CD4-positive, alpha-beta T cell treated with Interleukin-4 for 1 hour (primary cell): ENCODE measurements around the gene OR6C4.
"Not testable (repeated sequence)": the region's sequence is repeated elsewhere in the genome, so short reads cannot be mapped to it uniquely, and the experiment has no call there.

Source experiments
- DNase-seq, 2 donors: peaks; one replicate each; pipeline ENCODE4 v3.0.0-alpha.2; 2020 to 2022

OR6C4 gene

GRCh38 chr12:55549302-55549701 is at the start of gene OR6C4:
OR6C4 (plus strand) TSS chr12:55549602; CDS start chr12:55551227, 1,625 bp downstream.
- DNase-seq: no peak

DNA sequence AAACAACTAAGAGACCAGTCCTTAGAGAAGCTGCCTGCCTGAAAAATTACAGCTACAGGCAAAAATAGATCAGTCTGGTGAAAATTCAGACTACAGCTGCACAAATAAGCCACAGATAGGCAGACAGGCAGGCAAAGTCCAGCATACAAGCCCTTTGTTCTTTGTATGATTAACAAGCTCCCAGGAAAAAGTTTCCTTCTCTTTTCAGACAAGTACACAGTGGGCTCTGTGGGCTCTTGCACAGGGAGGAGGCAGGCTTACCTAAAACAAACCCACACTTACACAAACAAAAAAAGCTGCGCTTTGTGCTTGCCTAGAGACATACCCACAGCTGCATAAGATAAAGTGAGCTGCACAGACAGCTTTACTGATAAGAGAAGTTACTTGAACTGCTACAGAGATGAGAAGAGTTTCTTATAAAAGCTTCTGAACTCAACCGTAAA is 49.6 kb upstream of the OR6C4 start:
- DNase-seq: no peak

GRCh38 chr12:55501601-55502000 is 47.8 kb upstream of the OR6C4 start:
- no peak for DNase-seq

- no peak for DNase-seq
Measured at GRCh38 chr12:55515696-55516095, 33.7 kb upstream of the OR6C4 start.

DNA sequence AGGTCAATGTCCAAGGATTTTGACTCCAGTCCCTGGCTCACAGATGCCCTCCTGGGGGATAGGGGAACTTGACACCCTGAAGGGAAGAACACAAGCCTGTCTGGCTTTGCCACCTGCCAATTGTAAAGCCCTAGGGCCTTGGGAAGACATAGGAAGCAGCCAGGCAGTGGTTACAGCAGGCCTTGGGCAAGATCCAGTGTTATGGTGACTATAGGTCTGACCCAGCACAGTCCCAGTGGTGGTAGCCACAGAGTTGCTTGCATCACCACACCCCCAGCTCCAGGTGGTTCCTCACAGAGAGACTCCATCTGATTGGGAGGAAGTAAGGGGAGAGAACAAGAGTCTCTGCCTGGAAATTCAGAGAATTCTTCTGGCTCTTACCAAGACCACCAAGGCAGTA is 33.0 kb upstream of the OR6C4 start:
- no peak for DNase-seq

- not testable (repeated sequence) for DNase-seq
Measured at GRCh38 chr12:55548235-55548634, 1.2 kb upstream of the OR6C4 start.

DNA sequence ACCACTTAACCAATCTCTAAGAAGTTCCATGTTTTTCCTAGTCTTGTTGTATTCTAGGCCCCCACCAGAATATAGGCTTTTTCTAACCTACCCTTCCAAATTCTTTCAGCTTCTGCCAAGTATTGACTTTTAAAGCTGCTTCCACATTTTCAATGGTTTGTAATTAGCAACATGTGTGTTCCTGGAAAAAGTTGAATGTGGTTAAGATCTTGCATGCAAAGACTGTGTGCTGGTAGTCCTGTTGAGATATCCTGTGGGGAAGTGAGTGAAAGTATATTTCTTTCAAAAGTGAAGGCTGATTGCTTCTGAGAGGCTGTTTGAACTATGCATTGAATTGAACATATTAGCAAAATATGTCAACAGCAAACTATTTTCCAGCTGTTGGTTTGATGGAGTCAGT is 646 bp upstream of the OR6C4 start:
- DNase-seq: no peak

DNA sequence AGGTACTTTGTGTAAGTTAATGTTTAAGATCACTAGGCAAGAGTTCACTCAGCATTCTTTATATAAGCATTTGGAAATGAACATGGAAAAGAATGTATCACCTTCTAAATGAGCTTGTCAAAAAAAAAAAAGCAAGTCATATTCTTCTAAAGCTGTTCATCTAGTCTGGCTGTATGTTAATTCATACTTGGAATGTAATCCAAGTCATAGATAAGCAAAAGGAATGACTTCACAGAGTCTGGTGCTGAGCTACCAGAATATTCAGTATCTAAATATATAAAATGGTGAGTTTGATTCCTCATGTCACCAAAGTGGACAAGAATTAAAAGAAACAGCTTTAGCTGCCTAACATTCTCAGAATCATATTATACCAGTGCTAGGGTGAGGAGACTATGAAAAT is 4.9 kb downstream of the OR6C4 start:
- no peak for DNase-seq

DNA sequence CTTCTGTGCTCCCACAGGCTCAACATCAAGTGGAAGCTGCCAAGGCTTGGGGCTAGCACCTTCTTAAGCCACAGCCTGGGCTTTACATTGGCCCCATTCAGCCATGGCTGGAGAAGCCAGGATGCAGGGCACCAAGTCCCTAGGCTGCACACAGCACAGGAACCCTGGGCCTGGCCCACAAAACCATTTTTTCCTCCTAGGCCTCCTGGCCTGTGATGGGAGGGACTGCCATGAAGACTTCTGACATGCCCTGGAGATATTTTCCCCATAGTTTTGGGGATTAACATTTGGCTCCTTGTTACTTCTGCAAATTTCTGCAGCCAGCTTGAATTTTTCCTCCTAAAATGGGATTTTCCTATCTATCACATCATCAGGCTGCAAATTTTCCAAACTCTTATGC is 20.7 kb downstream of the OR6C4 start:
- not testable (repeated sequence) for DNase-seq

DNA sequence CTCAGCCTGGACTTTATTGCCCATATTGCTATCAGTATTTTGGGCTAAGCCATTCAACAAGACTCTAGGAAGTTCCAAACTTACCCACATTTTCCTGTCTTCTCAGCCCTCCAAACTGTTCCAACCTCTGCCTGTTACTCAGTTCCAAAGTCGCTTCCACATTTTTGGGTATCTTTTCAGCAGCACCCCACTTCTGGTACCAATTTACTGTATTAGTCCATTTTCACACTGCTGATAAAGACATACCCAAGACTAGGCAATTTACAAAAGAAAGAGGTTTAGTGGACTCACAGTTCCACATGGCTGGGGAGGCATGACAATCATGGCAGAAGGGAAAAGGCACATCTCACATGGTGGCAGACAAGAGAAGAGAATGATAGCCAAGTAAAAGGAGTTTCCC is 21.3 kb downstream of the OR6C4 start:
- DNase-seq: not testable (repeated sequence)

DNA sequence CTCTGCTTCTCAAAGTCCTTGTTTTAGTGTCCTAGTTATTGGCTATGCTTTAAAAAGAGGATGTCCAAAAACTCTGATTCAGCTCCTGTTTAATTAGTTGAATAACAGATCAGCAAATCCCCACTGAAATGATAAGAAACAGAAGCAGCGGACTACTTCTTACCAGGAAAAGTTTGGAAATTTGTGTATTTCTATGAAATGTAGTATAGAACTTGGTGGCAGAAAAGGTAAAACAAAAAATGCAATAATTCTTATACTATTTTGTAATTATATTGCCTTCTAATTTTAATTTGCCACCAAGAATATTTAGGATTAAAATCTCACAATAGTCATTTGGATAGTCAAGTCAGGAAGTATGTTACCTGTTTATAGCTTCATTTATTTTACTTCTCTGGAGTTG is 22.8 kb downstream of the OR6C4 start, which contains the start of gene OR2AP1:
Gene OR2AP1 (plus strand): TSS at position 301 of the 400 bp plus-strand sequence. CDS start 1,947 bp downstream, outside the sequence.
- no peak for DNase-seq

DNA sequence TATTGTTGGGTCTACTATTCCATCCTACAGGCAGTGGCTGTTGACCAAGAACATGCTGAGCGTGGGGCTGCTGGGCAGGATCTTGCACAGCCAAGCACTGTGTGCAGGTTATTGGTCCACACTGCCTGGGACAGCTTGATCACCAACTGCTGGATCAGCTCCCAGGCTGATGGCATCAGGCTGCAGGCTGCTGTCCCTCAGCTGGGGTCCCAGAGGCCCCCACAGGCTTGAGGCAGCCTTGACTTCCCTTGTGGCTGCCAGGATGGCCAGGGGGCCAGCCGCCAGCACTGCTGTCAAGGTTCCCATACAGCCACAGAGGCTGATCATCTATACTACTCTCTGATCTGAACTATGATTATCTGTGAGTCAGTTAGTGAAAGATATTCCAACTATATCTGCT is 32.7 kb downstream of the OR6C4 start:
- DNase-seq: no peak

GRCh38 chr12:55585817-55586216 is 36.4 kb downstream of the OR6C4 start:
- no peak for DNase-seq

- not testable (repeated sequence) for DNase-seq
Measured at GRCh38 chr12:55590152-55590551, 40.8 kb downstream of the OR6C4 start.
